Uterus (tissue), 4 donors: ENCODE results near the gene ZNF302. TPM values are rescaled to one million over a fixed set of nuclear protein-coding genes. Genes with fewer than 3 reads are reported as not detected.
"Not testable (repeated sequence)": the region's sequence is repeated elsewhere in the genome, so short reads cannot be mapped to it uniquely, and the experiment has no call there.

ENCODE experiments used
- DNase-seq, 2 donors: peaks; one replicate each; pipeline ENCODE4 v3.0.0-alpha.2; 2019 to 2020
- H3K27ac ChIP-seq, 2 donors: fragments of 200-600 bp; sonication (generic); 1 replicate in 1 of 2; 2 replicates in 1 of 2; pipeline ENCODE4 v1.5.1; 2016 to 2018
- H3K27me3 ChIP-seq, 2 donors: fragments of 200-600 bp; sonication (generic); one replicate each; pipeline ENCODE4 v1.5.1; 2018 to 2019; ENCODE audit warnings: control low read depth in 1 of 2
- H3K36me3 ChIP-seq, 2 donors: fragments of 200-600 bp; sonication (generic); one replicate each; pipeline ENCODE4 v1.5.1; 2019; ENCODE audit warnings: control low read depth in 1 of 2
- H3K4me1 ChIP-seq, 2 donors: fragments of 200-600 bp; sonication (generic); one replicate each; pipeline ENCODE4 v1.5.1; 2018 to 2019; ENCODE audit warnings: control low read depth in 1 of 2
- H3K4me3 ChIP-seq, 2 donors: fragments of 200-600 bp; sonication (generic); 1 replicate in 1 of 2; 2 replicates in 1 of 2; pipeline ENCODE4 v1.5.1; 2018 to 2019; ENCODE audit warnings: mild to moderate bottlenecking in 1 of 2
- H3K9me3 ChIP-seq, 2 donors: fragments of 200-600 bp; sonication (generic); one replicate each; pipeline ENCODE4 v1.5.1; 2019; ENCODE audit warnings: control low read depth in 1 of 2
- CTCF ChIP-seq, 4 experiments: fragments of 200-600 bp in 2 of 4; fragments of 450-650 bp in 2 of 4; sonication (generic) in 2 of 4; IDR thresholded peaks; one replicate each; pipeline ENCODE4 v1.5.1; 2016 to 2019; ENCODE audit warnings: antibody characterized with exemption in 4 of 4, mild to moderate bottlenecking in 2 of 4, moderate library complexity in 1 of 4
- POLR2A ChIP-seq, 2 donors: fragments of 450-650 bp; IDR thresholded peaks; one replicate each; pipeline ENCODE4 v1.6.1; 2016; ENCODE audit warnings: antibody characterized with exemption in 2 of 2, mild to moderate bottlenecking in 1 of 2, moderate library complexity in 1 of 2
- intact Hi-C: fragments of 100-400 bp; cut with DNase I; formaldehyde crosslinking; loops from one replicate; pipeline ENCODE4 v1.15.1; 2023; ENCODE audit warnings: low total_unique reads
- total RNA-seq, 4 donors: library from RNA; depleted of rRNA in 3 of 4; stranded (reverse); fragments of >200 nt in 3 of 4; gene quantifications; one replicate each; pipeline versions ENCODE4 v1.1.0 to v1.2.4, GENCODE V29; 2014 to 2023
- donor health status: DM: yes; HTN: yes; CAD: no.

ZNF302 gene
- total RNA-seq, 4 donors from 2014 or later: 23.5 to 80.3 (median 39.7) TPM

GRCh38 chr19:34661357-34661756, 16.1 kb upstream of the ZNF302 start:
- DNase-seq: no peak
- H3K27me3 ChIP-seq: no peaks in the 10 kb centered on the region
- no peaks in the 10 kb centered on the region for H3K9me3 ChIP-seq
- TF ChIP-seq POLR2A (IDR thresholded peaks at IDR 0.05): no peak
- TF ChIP-seq CTCF (IDR thresholded peaks at IDR 0.05): no peak
- no peak overlapping the region for H3K4me3 ChIP-seq
- H3K4me1 ChIP-seq: no peaks in the 10 kb centered on the region
- no peak overlapping the region for H3K27ac ChIP-seq
- intact Hi-C loops: no loop called here
- H3K36me3 ChIP-seq: no peaks in the 10 kb centered on the region

- TF ChIP-seq CTCF (IDR thresholded peaks at IDR 0.05): no peak
Measured at GRCh38 chr19:34662919-34663318, 14.6 kb upstream of the ZNF302 start.

GRCh38 chr19:34664168-34664567, 13.3 kb upstream of the ZNF302 start:
- no peak overlapping the region for H3K27ac ChIP-seq
- H3K4me1 ChIP-seq: no peaks in the 10 kb centered on the region
- H3K27me3 ChIP-seq: no peaks in the 10 kb centered on the region
- H3K36me3 ChIP-seq: no peaks in the 10 kb centered on the region
- no peak overlapping the region for H3K4me3 ChIP-seq
- intact Hi-C loops: no loop called here
- DNase-seq: no peak
- no peaks in the 10 kb centered on the region for H3K9me3 ChIP-seq
- TF ChIP-seq POLR2A (IDR thresholded peaks at IDR 0.05) (no peak), CTCF (IDR thresholded peaks at IDR 0.05) (no peak)

More at GRCh38 chr19:34662919-34663318, 14.6 kb upstream of the ZNF302 start:
- H3K27me3 ChIP-seq: no peaks in the 10 kb centered on the region
- no peaks in the 10 kb centered on the region for H3K36me3 ChIP-seq
- H3K27ac ChIP-seq: no peak overlapping the region
- intact Hi-C loops: no loop called here
- H3K4me3 ChIP-seq: no peak overlapping the region
- no peak for DNase-seq
- no peaks in the 10 kb centered on the region for H3K4me1 ChIP-seq
- no peaks in the 10 kb centered on the region for H3K9me3 ChIP-seq

- TF ChIP-seq POLR2A (IDR thresholded peaks at IDR 0.05): no peak
- TF ChIP-seq CTCF (IDR thresholded peaks at IDR 0.05): no peak
Measured at GRCh38 chr19:34664870-34665269, 12.6 kb upstream of the ZNF302 start.

GRCh38 chr19:34665275-34665674, 12.2 kb upstream of the ZNF302 start:
- H3K27ac ChIP-seq, H3K9me3 ChIP-seq, intact Hi-C loops, H3K27me3 ChIP-seq, DNase-seq, H3K4me1 ChIP-seq, H3K4me3 ChIP-seq, H3K36me3 ChIP-seq: not testable (repeated sequence)

More at GRCh38 chr19:34664870-34665269, 12.6 kb upstream of the ZNF302 start:
- Histone ChIP-seq H3K4me3 (no peak overlapping the region), H3K4me1 (no peaks in the 10 kb centered on the region), H3K9me3 (no peaks in the 10 kb centered on the region), H3K36me3 (no peaks in the 10 kb centered on the region), H3K27ac (no peak overlapping the region), H3K27me3 (no peaks in the 10 kb centered on the region)
- no peak for DNase-seq
- intact Hi-C loops: no loop called here
